ENCODE results near the gene CCDC60.

Gene CCDC60

DNA sequence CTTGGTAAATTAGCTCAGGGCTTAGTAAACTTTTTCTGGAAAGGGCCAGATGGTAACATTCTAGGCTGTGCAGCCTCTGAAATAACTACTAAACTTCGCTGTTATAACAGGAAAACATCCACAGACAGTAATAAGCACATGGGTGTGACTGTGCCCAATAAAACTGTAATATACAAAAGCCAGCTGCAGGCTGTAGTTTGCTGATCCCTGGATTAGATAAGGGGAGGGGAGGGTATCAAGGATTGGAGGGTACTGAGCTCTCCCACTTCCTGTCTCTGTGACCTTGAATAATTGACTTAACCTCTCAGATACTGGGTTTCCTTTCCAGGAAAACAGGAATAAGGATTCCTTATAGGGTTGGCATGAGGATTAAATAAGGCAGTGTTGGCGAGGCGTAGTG, 81.2 kb downstream of the CCDC60 start:
- in situ Hi-C loops (cut with MboI; ENCODE audit: low sequenced_read_pairs, unreplicated experiment) = no loop called here
- no peak for TF ChIP-seq CTCF (IDR thresholded peaks at IDR 0.05; ENCODE audit: borderline replicate concordance, control extremely low read depth, extremely low read depth, insufficient read depth, missing control alignments)
- no peak for DNase-seq (ENCODE audit: low spot score)

GRCh38 chr12:119417440-119417839, 82.9 kb downstream of the CCDC60 start:
- TF ChIP-seq CTCF (IDR thresholded peaks at IDR 0.05; ENCODE audit: borderline replicate concordance, control extremely low read depth, extremely low read depth, insufficient read depth, missing control alignments) = no peak
- DNase-seq (ENCODE audit: low spot score) = no peak
- in situ Hi-C loops (cut with MboI; ENCODE audit: low sequenced_read_pairs, unreplicated experiment) = no loop called here

DNA sequence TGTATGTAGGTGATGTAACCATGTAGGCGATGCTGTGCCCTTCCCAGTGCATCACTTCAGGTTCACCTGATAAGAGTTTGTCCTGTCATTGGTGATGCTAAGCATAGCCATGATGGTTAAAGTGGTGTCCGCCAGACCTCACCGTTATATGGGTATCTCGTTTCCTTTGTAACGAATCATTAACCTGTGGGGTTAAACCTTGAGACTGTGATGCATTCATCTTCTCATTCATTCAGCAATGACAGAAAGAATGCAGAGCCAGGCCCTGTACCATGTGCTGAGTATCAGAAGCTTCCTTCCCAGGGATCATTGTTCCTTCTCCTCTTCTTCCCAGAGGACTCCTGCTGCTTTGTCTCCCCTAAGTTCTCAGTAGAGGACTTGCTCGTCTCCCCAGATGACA, 84.9 kb downstream of the CCDC60 start:
- in situ Hi-C loops (cut with MboI; ENCODE audit: low sequenced_read_pairs, unreplicated experiment) = no loop called here
- no peak for TF ChIP-seq CTCF (IDR thresholded peaks at IDR 0.05; ENCODE audit: borderline replicate concordance, control extremely low read depth, extremely low read depth, insufficient read depth, missing control alignments)
- DNase-seq (ENCODE audit: low spot score) = no peak

DNA sequence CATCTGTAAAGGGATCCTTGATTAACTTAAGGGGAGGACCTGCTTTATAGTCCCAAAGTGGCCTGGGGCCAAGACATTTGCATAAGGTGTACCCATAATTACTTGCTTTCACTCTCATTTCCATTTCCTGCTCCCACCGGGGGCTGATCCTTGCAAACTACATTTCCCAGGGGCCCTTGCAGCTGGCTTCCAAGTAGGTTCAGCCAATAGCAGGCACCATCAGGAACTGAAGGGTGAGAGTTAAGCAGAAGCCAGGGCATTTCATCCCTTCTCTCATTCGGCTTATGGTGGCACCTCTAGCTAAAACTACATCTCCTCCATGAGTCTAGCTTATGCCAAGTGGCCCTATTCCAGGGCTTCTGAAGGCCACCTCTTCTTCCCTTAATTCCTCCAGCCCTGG, 88.8 kb downstream of the CCDC60 start:
- DNase-seq (ENCODE audit: low spot score) = no peak
- in situ Hi-C loops (cut with MboI; ENCODE audit: low sequenced_read_pairs, unreplicated experiment) = no loop called here
- TF ChIP-seq CTCF (IDR thresholded peaks at IDR 0.05; ENCODE audit: borderline replicate concordance, control extremely low read depth, extremely low read depth, insufficient read depth, missing control alignments) = no peak

- no peak for TF ChIP-seq CTCF (IDR thresholded peaks at IDR 0.05; ENCODE audit: borderline replicate concordance, control extremely low read depth, extremely low read depth, insufficient read depth, missing control alignments)
- DNase-seq (ENCODE audit: low spot score) = no peak
- in situ Hi-C loops (cut with MboI; ENCODE audit: low sequenced_read_pairs, unreplicated experiment) = no loop called here
These were observed 91.1 kb downstream of the CCDC60 start for GRCh38 chr12:119425623-119426022.

- in situ Hi-C loops (cut with MboI; ENCODE audit: low sequenced_read_pairs, unreplicated experiment) = loop anchor here (10.0 kb wide), 1 partner anchor 224 kb away; no protein-coding TSS in a partner anchor
- no peak for DNase-seq (ENCODE audit: low spot score)
- no peak for TF ChIP-seq CTCF (IDR thresholded peaks at IDR 0.05; ENCODE audit: borderline replicate concordance, control extremely low read depth, extremely low read depth, insufficient read depth, missing control alignments)
These were observed 96.6 kb downstream of the CCDC60 start for GRCh38 chr12:119431151-119431550.

DNA sequence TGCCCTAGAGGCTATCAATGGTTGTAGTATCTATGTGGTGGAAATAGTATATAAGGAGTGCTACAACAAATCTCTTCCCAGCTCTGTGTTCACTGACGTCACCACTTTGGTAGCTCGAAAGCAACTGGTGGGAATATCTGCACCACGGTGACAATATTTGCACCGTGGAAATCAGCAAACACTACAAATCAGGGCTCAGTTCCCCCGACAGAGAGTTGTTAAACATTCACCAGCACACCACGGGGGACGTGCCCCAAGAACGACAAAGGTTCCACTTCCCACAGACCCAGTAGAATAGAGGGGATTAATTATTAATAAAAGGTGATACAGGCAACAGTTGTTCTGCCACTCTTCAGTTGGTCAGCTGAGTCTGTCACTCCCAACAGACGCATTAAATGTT, 98.4 kb downstream of the CCDC60 start:
- in situ Hi-C loops (cut with MboI; ENCODE audit: low sequenced_read_pairs, unreplicated experiment) = loop anchor here (10.0 kb wide), 1 partner anchor 222 kb away; no protein-coding TSS in a partner anchor
- no peak for TF ChIP-seq CTCF (IDR thresholded peaks at IDR 0.05; ENCODE audit: borderline replicate concordance, control extremely low read depth, extremely low read depth, insufficient read depth, missing control alignments)
- DNase-seq (ENCODE audit: low spot score) = no peak
